Erythroblast (primary cell): ENCODE data around the gene LGR4.

Experiments used
- GATA1 ChIP-seq: IDR thresholded peaks from 2 replicates; pipeline ENCODE4 v1.6.1; 2011; ENCODE audit warnings: low read depth, mild to moderate bottlenecking, control low read depth, low read length, moderate library complexity
- POLR2A ChIP-seq: IDR thresholded peaks from 2 replicates; pipeline ENCODE4 v1.6.1; 2011; ENCODE audit warnings: mild to moderate bottlenecking, low read length

GRCh38 chr11:27497284-27497866 lies 24.8 kb upstream of the LGR4 start:
- TF ChIP-seq POLR2A (no peak), GATA1 (no peak)
